ENCODE data around the gene PODN. TPM values are rescaled to one million over a fixed set of nuclear protein-coding genes. Genes with fewer than 3 reads are reported as not detected.

PODN gene
- total RNA-seq, 5 donors from 2014 or later (not counting 1 experiment from before 2014, with no cell fraction given): 0.22 to 0.68 (median 0.46) TPM; not detected in 1

GRCh38 chr1:53116307-53116810, 54.3 kb downstream of the PODN start:
- Histone ChIP-seq H3K27me3 (replicated peaks in 1 of 2; ENCODE audit: control insufficient read depth in 2 of 2, extremely low read depth in 1 of 2, insufficient read depth in 2 of 2, low read length in 1 of 2) (peaks cover 0 to 32% of the 10 kb centered on the region in 2 experiments), H3K4me3 (ENCODE audit: control insufficient read depth in 1 of 2, extremely low read depth in 1 of 2, low read length in 1 of 2) (no peak overlapping the region), H3K27ac (ENCODE audit: low read length) (no peak overlapping the region), H3K9me3 (no peaks in the 10 kb centered on the region), H3K4me1 (ENCODE audit: control insufficient read depth in 1 of 2, extremely low read depth in 1 of 2, insufficient read depth in 2 of 2, low read length in 2 of 2) (no peaks in the 10 kb centered on the region), H3K36me3 (ENCODE audit: control insufficient read depth in 2 of 2, extremely low read depth in 1 of 2, insufficient read depth in 1 of 2, low read length in 1 of 2) (no peaks in the 10 kb centered on the region)
- peaks cover 10 to 12% of the 10 kb centered on the region in 2 donors for H3K27me3 Mint-ChIP-seq
- POLR2A ChIA-PET: no interaction called here
- H3K36me3 Mint-ChIP-seq: no peaks in the 10 kb centered on the region
- H3K9me3 Mint-ChIP-seq: no peaks in the 10 kb centered on the region
- CTCF ChIA-PET: no interaction called here
- H3K4me3 Mint-ChIP-seq: no peak overlapping the region
- ATAC-seq (replicated peaks in 1 of 4) (no peak), DNase-seq (no peak)
- WGBS (ENCODE audit: insufficient coverage): 76% methylated on average over 5 of the region's 9 CpGs
- peaks cover 0 to under 1% (median under 1%) of the 10 kb centered on the region in 3 donors for H3K4me1 Mint-ChIP-seq
- H3K27ac Mint-ChIP-seq: no peak overlapping the region

GRCh38 chr1:53116933-53117600, 55.1 kb downstream of the PODN start:
- whole genome bisulfite sequencing (ENCODE audit: insufficient coverage): 90% methylated on average over 10 of the region's 11 CpGs
- Mint-ChIP-seq H3K27me3 (peaks cover 11 to 12% of the 10 kb centered on the region in 2 donors), H3K4me1 (no peaks in the 10 kb centered on the region), H3K27ac (no peak overlapping the region), H3K9me3 (no peaks in the 10 kb centered on the region), H3K4me3 (no peak overlapping the region), H3K36me3 (no peaks in the 10 kb centered on the region)
- no peak for DNase-seq
- Histone ChIP-seq H3K9me3 (no peaks in the 10 kb centered on the region), H3K4me3 (ENCODE audit: control insufficient read depth in 1 of 2, extremely low read depth in 1 of 2, low read length in 1 of 2) (no peak overlapping the region), H3K36me3 (ENCODE audit: control insufficient read depth in 2 of 2, extremely low read depth in 1 of 2, insufficient read depth in 1 of 2, low read length in 1 of 2) (no peaks in the 10 kb centered on the region), H3K4me1 (ENCODE audit: control insufficient read depth in 1 of 2, extremely low read depth in 1 of 2, insufficient read depth in 2 of 2, low read length in 2 of 2) (no peaks in the 10 kb centered on the region), H3K27me3 (replicated peaks in 1 of 2; ENCODE audit: control insufficient read depth in 2 of 2, extremely low read depth in 1 of 2, insufficient read depth in 2 of 2, low read length in 1 of 2) (peaks cover 0 to 38% of the 10 kb centered on the region in 2 experiments), H3K27ac (ENCODE audit: low read length) (no peak overlapping the region)
- ChIA-PET CTCF (no interaction called here), POLR2A (no interaction called here)
- no peak for ATAC-seq (replicated peaks in 1 of 4)

DNA sequence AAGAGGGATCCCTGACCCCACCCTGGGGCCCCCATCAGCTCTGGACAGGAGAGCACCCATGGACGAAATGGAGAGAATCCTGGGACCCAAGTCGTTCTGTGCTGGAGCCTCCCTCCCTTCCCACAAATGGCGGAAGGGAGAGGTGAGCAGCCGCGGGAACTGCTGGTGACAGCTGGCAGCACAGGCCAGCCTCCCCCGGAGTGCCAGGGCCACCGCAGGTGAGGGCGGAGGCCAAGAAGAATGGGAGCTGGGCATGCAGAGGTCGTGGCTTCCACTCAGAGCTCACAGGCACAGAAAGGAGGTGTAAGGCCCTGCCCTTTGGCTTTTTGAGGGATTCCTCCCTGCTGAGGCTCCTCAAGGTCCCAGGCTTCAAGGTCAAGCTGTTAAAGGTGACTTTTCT, 55.8 kb downstream of the PODN start:
- no peaks in the 10 kb centered on the region for H3K9me3 ChIP-seq
- H3K36me3 Mint-ChIP-seq: no peaks in the 10 kb centered on the region
- 75% methylated on average over 5 of the region's 9 CpGs for WGBS (ENCODE audit: insufficient coverage)
- CTCF ChIA-PET: no interaction called here
- H3K27ac Mint-ChIP-seq: no peak overlapping the region
- no peaks in the 10 kb centered on the region for H3K36me3 ChIP-seq (ENCODE audit: control insufficient read depth in 2 of 2, extremely low read depth in 1 of 2, insufficient read depth in 1 of 2, low read length in 1 of 2)
- no peak overlapping the region for H3K4me3 ChIP-seq (ENCODE audit: control insufficient read depth in 1 of 2, extremely low read depth in 1 of 2, low read length in 1 of 2)
- H3K4me3 Mint-ChIP-seq: no peak overlapping the region
- peaks cover 11 to 12% of the 10 kb centered on the region in 2 donors for H3K27me3 Mint-ChIP-seq
- no peaks in the 10 kb centered on the region for H3K4me1 Mint-ChIP-seq
- peaks cover 0 to 38% of the 10 kb centered on the region in 2 experiments for H3K27me3 ChIP-seq (replicated peaks in 1 of 2; ENCODE audit: control insufficient read depth in 2 of 2, extremely low read depth in 1 of 2, insufficient read depth in 2 of 2, low read length in 1 of 2)
- POLR2A ChIA-PET: interaction anchor here in 1 of 2 donors (0.6 kb wide), 1 partner anchor 11 kb away, joined by 3 read pairs; no protein-coding TSS in a partner anchor
- ATAC-seq (replicated peaks in 1 of 4) (no peak), DNase-seq (no peak)
- no peaks in the 10 kb centered on the region for H3K4me1 ChIP-seq (ENCODE audit: control insufficient read depth in 1 of 2, extremely low read depth in 1 of 2, insufficient read depth in 2 of 2, low read length in 2 of 2)
- no peaks in the 10 kb centered on the region for H3K9me3 Mint-ChIP-seq
- H3K27ac ChIP-seq (ENCODE audit: low read length): no peak overlapping the region

DNA sequence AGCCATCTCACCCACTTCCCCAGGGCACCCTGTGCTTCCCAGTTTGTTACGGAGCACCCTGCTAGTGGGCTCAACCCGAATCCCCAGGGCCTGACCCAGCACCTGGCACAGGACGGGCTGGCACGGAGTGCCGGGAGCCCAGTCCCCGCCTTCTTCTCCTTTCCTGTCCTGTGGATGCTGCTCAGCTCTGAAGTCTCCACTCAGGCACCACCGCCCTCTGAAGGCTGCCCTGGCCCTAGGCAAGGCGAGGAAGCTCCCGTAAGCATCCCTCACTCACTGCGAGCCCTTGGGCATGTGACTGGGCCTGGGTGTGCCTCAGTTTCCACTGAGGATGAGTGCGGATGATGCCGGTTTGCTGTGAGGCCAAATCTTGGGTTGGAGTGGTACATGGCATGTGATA, 58.6 kb downstream of the PODN start:
- H3K36me3 ChIP-seq (ENCODE audit: control insufficient read depth in 2 of 2, extremely low read depth in 1 of 2, insufficient read depth in 1 of 2, low read length in 1 of 2): no peaks in the 10 kb centered on the region
- 88% methylated on average over 6 of the region's 12 CpGs for WGBS (ENCODE audit: insufficient coverage)
- peaks cover 0 to 34% of the 10 kb centered on the region in 2 experiments for H3K27me3 ChIP-seq (replicated peaks in 1 of 2; ENCODE audit: control insufficient read depth in 2 of 2, extremely low read depth in 1 of 2, insufficient read depth in 2 of 2, low read length in 1 of 2)
- ATAC-seq (replicated peaks in 1 of 4): no peak
- no peak overlapping the region for H3K4me3 ChIP-seq (ENCODE audit: control insufficient read depth in 1 of 2, extremely low read depth in 1 of 2, low read length in 1 of 2)
- DNase-seq: no peak
- H3K4me3 Mint-ChIP-seq: no peak overlapping the region
- no peak overlapping the region for H3K27ac ChIP-seq (ENCODE audit: low read length)
- POLR2A ChIA-PET: no interaction called here
- no peaks in the 10 kb centered on the region for H3K9me3 Mint-ChIP-seq
- no peaks in the 10 kb centered on the region for H3K36me3 Mint-ChIP-seq
- H3K9me3 ChIP-seq: no peaks in the 10 kb centered on the region
- H3K27ac Mint-ChIP-seq: no peak overlapping the region
- H3K27me3 Mint-ChIP-seq: peaks cover 11 to 12% of the 10 kb centered on the region in 2 donors
- no peaks in the 10 kb centered on the region for H3K4me1 Mint-ChIP-seq
- peaks cover 0 to 6% of the 10 kb centered on the region in 2 experiments for H3K4me1 ChIP-seq (ENCODE audit: control insufficient read depth in 1 of 2, extremely low read depth in 1 of 2, insufficient read depth in 2 of 2, low read length in 2 of 2)
- CTCF ChIA-PET: no interaction called here

GRCh38 chr1:53121319-53122172, 59.5 kb downstream of the PODN start:
- Mint-ChIP-seq H3K27me3 (peaks cover 11 to 12% of the 10 kb centered on the region in 2 donors), H3K36me3 (no peaks in the 10 kb centered on the region), H3K4me1 (no peaks in the 10 kb centered on the region), H3K27ac (no peak overlapping the region), H3K4me3 (no peak overlapping the region), H3K9me3 (no peaks in the 10 kb centered on the region)
- no peak overlapping the region for H3K4me3 ChIP-seq (ENCODE audit: control insufficient read depth in 1 of 2, extremely low read depth in 1 of 2, low read length in 1 of 2)
- peaks cover 0 to 32% of the 10 kb centered on the region in 2 experiments for H3K27me3 ChIP-seq (replicated peaks in 1 of 2; ENCODE audit: control insufficient read depth in 2 of 2, extremely low read depth in 1 of 2, insufficient read depth in 2 of 2, low read length in 1 of 2)
- ATAC-seq (replicated peaks in 1 of 4) (no peak), DNase-seq (no peak)
- no peak overlapping the region for H3K27ac ChIP-seq (ENCODE audit: low read length)
- no peaks in the 10 kb centered on the region for H3K9me3 ChIP-seq
- 33% methylated on average over 16 of the region's 18 CpGs for WGBS (ENCODE audit: insufficient coverage)
- ChIA-PET CTCF (no interaction called here), POLR2A (no interaction called here)
- H3K4me1 ChIP-seq (ENCODE audit: control insufficient read depth in 1 of 2, extremely low read depth in 1 of 2, insufficient read depth in 2 of 2, low read length in 2 of 2): peaks cover 0 to 10% of the 10 kb centered on the region in 2 experiments
- H3K36me3 ChIP-seq (ENCODE audit: control insufficient read depth in 2 of 2, extremely low read depth in 1 of 2, insufficient read depth in 1 of 2, low read length in 1 of 2): no peaks in the 10 kb centered on the region

- Mint-ChIP-seq H3K27me3 (peaks cover 9 to 11% of the 10 kb centered on the region in 2 donors), H3K9me3 (no peaks in the 10 kb centered on the region)
- WGBS (ENCODE audit: insufficient coverage): 77% methylated on average over 10 of the region's 10 CpGs
These were observed 60.3 kb downstream of the PODN start for GRCh38 chr1:53122201-53122885.

More at GRCh38 chr1:53122201-53122885, 60.3 kb downstream of the PODN start:
- H3K36me3 Mint-ChIP-seq: no peaks in the 10 kb centered on the region
- ChIA-PET CTCF (no interaction called here), POLR2A (no interaction called here)
- peaks cover 0 to 27% of the 10 kb centered on the region in 2 experiments for H3K27me3 ChIP-seq (replicated peaks in 1 of 2; ENCODE audit: control insufficient read depth in 2 of 2, extremely low read depth in 1 of 2, insufficient read depth in 2 of 2, low read length in 1 of 2)
- no peak overlapping the region for H3K27ac ChIP-seq (ENCODE audit: low read length)
- no peaks in the 10 kb centered on the region for H3K4me1 Mint-ChIP-seq
- ATAC-seq (replicated peaks in 1 of 4): no peak
- no peak overlapping the region for H3K27ac Mint-ChIP-seq
- H3K9me3 ChIP-seq: no peaks in the 10 kb centered on the region
- no peak overlapping the region for H3K4me3 Mint-ChIP-seq
- peaks cover 0 to 15% of the 10 kb centered on the region in 2 experiments for H3K4me1 ChIP-seq (ENCODE audit: control insufficient read depth in 1 of 2, extremely low read depth in 1 of 2, insufficient read depth in 2 of 2, low read length in 2 of 2)
- no peaks in the 10 kb centered on the region for H3K36me3 ChIP-seq (ENCODE audit: control insufficient read depth in 2 of 2, extremely low read depth in 1 of 2, insufficient read depth in 1 of 2, low read length in 1 of 2)
- DNase-seq: no peak
- no peak overlapping the region for H3K4me3 ChIP-seq (ENCODE audit: control insufficient read depth in 1 of 2, extremely low read depth in 1 of 2, low read length in 1 of 2)

Measured in T-cell (primary cell).